Measurements from ENCODE around the gene OSBPL5.

DNA sequence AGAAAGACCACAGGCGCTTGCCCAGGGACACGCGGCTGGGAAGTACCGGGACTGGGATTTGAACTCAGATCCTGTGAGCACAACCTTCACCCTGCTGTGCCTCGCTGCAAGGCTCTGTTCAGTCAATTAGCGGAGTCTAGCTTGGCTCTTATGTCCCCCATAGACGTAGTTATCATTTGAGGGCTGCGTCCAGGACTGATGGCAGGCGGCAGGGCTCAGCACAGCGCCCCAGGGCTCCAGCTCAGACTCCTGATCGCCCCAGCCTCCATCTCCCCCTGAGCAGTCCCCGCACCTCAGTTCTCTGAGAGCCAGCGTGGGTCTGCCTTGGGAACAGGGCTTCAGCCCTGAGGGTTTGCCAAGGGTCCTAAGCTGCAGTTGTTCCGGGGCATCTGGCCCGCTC lies 33.7 kb upstream of the OSBPL5 start:
- TF ChIP-seq EZH2phosphoT487 (IDR thresholded peaks at IDR 0.05; ENCODE audit: borderline replicate concordance, low read length), result no peak
- TF ChIP-seq, protein P1, sequence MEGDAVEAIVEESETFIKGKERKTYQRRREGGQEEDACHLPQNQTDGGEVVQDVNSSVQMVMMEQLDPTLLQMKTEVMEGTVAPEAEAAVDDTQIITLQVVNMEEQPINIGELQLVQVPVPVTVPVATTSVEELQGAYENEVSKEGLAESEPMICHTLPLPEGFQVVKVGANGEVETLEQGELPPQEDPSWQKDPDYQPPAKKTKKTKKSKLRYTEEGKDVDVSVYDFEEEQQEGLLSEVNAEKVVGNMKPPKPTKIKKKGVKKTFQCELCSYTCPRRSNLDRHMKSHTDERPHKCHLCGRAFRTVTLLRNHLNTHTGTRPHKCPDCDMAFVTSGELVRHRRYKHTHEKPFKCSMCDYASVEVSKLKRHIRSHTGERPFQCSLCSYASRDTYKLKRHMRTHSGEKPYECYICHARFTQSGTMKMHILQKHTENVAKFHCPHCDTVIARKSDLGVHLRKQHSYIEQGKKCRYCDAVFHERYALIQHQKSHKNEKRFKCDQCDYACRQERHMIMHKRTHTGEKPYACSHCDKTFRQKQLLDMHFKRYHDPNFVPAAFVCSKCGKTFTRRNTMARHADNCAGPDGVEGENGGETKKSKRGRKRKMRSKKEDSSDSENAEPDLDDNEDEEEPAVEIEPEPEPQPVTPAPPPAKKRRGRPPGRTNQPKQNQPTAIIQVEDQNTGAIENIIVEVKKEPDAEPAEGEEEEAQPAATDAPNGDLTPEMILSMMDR (IDR thresholded peaks at IDR 0.05; ENCODE audit: low read depth, low read length, poor library complexity, severe bottlenecking), result no peak
